Activated CD8-positive, alpha-beta T cell treated with anti-CD3 and anti-CD28 coated beads for 36 hours (primary cell): ENCODE data around the gene TRAF2. TPM values are rescaled to one million over a fixed set of nuclear protein-coding genes. Genes with fewer than 3 reads are reported as not detected.

Experiments used
- ATAC-seq: fragments of 200-7000 bp; cut with Tn5 transposase; one replicate; pipeline ENCODE4 v1.10.0; 2021; ENCODE audit warnings: mild to moderate bottlenecking, moderate library complexity
- CTCF ChIA-PET: fragments of 350-600 bp; sonication (Branson Sonifier 250); formaldehyde crosslinking; loops from one replicate; lab custom pipeline; 2021; ENCODE audit warnings: antibody characterized with exemption; lab: Charles Lee
- POLR2A ChIA-PET: fragments of 350-600 bp; sonication (Branson Sonifier 250); formaldehyde crosslinking; loops from one replicate; lab custom pipeline; 2021; ENCODE audit warnings: antibody characterized with exemption; lab: Charles Lee
- DNase-seq: peaks from one replicate; pipeline ENCODE4 v3.0.0-alpha.2; 2020
- H3K27ac Mint-ChIP-seq: one replicate; pipeline ENCODE4 v1.8.0; 2021; ENCODE audit warnings: mild to moderate bottlenecking, mixed read lengths
- H3K27me3 Mint-ChIP-seq: one replicate; pipeline ENCODE4 v1.8.0; 2021; ENCODE audit warnings: mixed read lengths
- H3K36me3 Mint-ChIP-seq: one replicate; pipeline ENCODE4 v1.8.0; 2021; ENCODE audit warnings: low read depth, mixed read lengths
- H3K4me1 Mint-ChIP-seq: one replicate; pipeline ENCODE4 v1.8.0; 2021; ENCODE audit warnings: low read depth, mixed read lengths
- H3K4me3 Mint-ChIP-seq: one replicate; pipeline ENCODE4 v1.8.0; 2021; ENCODE audit warnings: mild to moderate bottlenecking, moderate library complexity, mixed read lengths
- H3K9me3 Mint-ChIP-seq: one replicate; pipeline ENCODE4 v1.8.0; 2021; ENCODE audit warnings: mixed read lengths
- intact Hi-C: fragments of 100-400 bp; cut with micrococcal nuclease; formaldehyde crosslinking; loops from one replicate; pipeline ENCODE4 v1.10.0; 2022
- total RNA-seq, 2 experiments: library from RNA; stranded (reverse); gene quantifications; one replicate each; pipeline ENCODE4 v1.2.3, GENCODE V29; 2021
- TF ChIP-seq, protein P1 (sequence below): fragments of 200-600 bp; IDR thresholded peaks from one replicate; pipeline ENCODE4 v1.8.0; 2022; ENCODE audit warnings: antibody characterized with exemption, mild to moderate bottlenecking

Gene TRAF2
- total RNA-seq, 2 experiments from 2014 or later, result 34.8 to 40.5 TPM

DNA sequence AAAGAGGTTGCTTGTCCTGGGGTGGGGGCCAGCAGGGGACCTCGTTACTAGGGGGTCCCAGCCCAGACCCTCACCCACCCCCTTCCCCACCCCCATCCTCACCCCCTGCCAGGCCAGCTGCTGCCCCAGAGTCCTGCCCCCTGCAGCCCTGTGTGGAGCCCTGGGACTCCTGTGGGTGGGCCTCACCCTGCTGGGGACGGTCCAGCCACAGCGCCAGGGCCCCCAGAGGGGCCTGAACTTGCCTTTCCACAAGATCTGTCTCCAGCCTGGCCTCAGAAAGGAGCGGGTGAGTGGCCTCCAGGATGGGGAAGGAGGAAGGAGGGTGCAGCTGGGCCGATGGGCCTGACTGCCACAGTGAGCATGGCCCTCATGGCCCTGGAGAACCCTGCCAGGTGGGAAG lies 83.5 kb downstream of the TRAF2 start:
- H3K4me1 Mint-ChIP-seq, result peaks cover 14% of the 10 kb centered on the region
- ATAC-seq, result no peak
- TF ChIP-seq, protein P1, sequence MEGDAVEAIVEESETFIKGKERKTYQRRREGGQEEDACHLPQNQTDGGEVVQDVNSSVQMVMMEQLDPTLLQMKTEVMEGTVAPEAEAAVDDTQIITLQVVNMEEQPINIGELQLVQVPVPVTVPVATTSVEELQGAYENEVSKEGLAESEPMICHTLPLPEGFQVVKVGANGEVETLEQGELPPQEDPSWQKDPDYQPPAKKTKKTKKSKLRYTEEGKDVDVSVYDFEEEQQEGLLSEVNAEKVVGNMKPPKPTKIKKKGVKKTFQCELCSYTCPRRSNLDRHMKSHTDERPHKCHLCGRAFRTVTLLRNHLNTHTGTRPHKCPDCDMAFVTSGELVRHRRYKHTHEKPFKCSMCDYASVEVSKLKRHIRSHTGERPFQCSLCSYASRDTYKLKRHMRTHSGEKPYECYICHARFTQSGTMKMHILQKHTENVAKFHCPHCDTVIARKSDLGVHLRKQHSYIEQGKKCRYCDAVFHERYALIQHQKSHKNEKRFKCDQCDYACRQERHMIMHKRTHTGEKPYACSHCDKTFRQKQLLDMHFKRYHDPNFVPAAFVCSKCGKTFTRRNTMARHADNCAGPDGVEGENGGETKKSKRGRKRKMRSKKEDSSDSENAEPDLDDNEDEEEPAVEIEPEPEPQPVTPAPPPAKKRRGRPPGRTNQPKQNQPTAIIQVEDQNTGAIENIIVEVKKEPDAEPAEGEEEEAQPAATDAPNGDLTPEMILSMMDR, result no peak
- no peaks in the 10 kb centered on the region for H3K27me3 Mint-ChIP-seq
- no peaks in the 10 kb centered on the region for H3K36me3 Mint-ChIP-seq
- intact Hi-C loops, result no loop called here
- no peaks in the 10 kb centered on the region for H3K9me3 Mint-ChIP-seq
- CTCF ChIA-PET, result no interaction called here
- no peak overlapping the region for H3K27ac Mint-ChIP-seq
- no peak overlapping the region for H3K4me3 Mint-ChIP-seq
- no peak for DNase-seq
- POLR2A ChIA-PET, result interaction anchor here (0.6 to 1.1 kb wide), 3 partner anchors 10 to 319 kb away, joined by 3 to 4 read pairs (median 3); no protein-coding TSS in a partner anchor

DNA sequence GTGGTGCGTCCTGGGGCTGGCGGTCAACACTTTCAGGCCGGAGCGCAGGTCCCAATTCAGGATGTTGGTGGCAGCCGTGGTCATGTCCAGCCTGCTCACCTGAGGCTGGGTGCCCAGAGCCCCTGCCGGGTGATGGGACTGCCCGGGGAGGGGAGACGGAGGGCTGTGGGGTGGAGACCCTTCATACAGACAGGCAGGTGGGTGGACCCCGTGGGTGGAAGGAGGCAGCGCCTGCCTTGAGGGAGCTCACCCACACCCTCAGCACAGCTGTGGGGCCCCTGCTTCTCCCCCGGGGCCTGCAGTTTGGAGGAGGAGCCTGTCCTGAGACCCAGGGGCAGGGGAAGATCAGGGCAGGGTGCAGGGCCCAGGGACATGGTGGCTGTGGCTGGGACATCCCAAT lies 84.0 kb downstream of the TRAF2 start:
- POLR2A ChIA-PET, result interaction anchor here (1.1 to 1.2 kb wide), 2 partner anchors 18 to 38 kb away, joined by 3 read pairs; no protein-coding TSS in a partner anchor
- no peaks in the 10 kb centered on the region for H3K9me3 Mint-ChIP-seq
- TF ChIP-seq, protein P1, result no peak
- DNase-seq, result no peak
- H3K27ac Mint-ChIP-seq, result no peak overlapping the region
- CTCF ChIA-PET, result no interaction called here
- H3K36me3 Mint-ChIP-seq, result no peaks in the 10 kb centered on the region
- no peaks in the 10 kb centered on the region for H3K27me3 Mint-ChIP-seq
- ATAC-seq, result no peak
- peaks cover 17% of the 10 kb centered on the region for H3K4me1 Mint-ChIP-seq
- intact Hi-C loops, result no loop called here
- no peak overlapping the region for H3K4me3 Mint-ChIP-seq

DNA sequence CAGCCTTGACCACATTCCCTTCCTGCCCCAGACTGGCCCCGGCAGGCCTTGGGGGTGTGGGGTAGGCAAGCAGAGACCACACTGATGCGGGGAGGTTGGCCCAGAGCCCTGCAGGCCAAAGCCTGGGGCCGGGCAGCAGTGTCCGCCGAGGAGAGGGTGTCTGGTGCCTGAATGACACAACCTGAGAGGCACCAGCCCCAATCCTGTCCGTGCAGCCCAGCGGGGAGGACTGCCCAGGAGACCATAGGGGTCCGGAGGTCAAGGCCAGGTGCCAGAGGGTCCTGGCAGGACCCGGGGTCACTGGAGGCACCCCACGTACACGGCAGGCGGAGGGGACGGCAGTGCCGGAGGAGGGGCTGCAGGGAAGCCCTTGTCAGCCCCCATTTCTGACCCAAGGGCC lies 85.4 kb downstream of the TRAF2 start:
- Mint-ChIP-seq H3K4me3 (no peak overlapping the region), H3K27ac (no peak overlapping the region), H3K36me3 (no peaks in the 10 kb centered on the region), H3K9me3 (no peaks in the 10 kb centered on the region), H3K27me3 (no peaks in the 10 kb centered on the region), H3K4me1 (peaks cover 18% of the 10 kb centered on the region)
- POLR2A ChIA-PET, result no interaction called here
- TF ChIP-seq, protein P1, result no peak
- DNase-seq (no peak), ATAC-seq (no peak)
- CTCF ChIA-PET, result interaction anchor here (1.2 kb wide), 1 partner anchor 25 kb away, joined by 3 read pairs; no protein-coding TSS in a partner anchor
- intact Hi-C loops, result no loop called here

DNA sequence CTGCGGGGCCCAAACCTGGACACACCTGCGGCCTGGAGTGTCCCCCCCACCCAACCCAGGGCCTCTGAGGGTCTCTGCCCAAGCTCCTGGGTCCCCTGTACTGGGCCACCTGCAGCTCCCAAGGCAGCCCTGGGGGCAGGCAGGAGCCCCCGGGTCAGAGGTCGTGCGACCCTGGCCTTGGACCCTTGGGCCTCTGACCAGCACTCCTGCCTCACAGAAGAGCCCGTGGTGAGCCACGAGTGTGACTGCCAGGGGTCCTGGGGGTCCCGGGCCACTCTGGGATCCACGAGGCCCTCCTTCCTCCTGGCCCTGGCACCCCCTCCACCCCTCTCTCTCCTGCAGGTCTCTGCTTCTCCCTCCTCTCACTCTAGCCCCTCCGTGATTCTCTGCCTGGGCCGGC lies 86.0 kb downstream of the TRAF2 start:
- CTCF ChIA-PET, result interaction anchor here (1.2 kb wide), 1 partner anchor 25 kb away, joined by 3 read pairs; no protein-coding TSS in a partner anchor
- no peaks in the 10 kb centered on the region for H3K9me3 Mint-ChIP-seq
- ATAC-seq, result no peak

DNA sequence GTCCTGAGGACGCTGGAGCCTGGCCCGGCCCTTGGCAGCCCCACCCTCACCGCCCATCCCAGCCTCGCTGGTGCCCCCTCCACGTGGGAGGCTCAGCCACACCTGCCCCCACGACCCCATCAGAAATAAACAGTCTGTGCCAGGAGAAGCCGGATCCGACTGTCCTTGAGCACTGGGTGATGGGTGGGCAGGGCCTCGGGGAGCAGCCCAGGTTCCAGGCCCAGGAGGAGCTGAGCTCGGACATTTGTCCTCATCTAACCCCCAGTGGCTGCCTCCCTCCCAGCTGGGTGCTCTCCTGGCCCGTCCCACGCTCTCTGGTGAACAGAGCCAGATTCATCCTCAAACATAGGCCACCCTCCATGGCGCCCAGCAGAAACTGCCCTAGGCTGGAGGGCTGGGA lies 86.4 kb downstream of the TRAF2 start:
- POLR2A ChIA-PET, result no interaction called here
- no peaks in the 10 kb centered on the region for H3K27me3 Mint-ChIP-seq
- no peaks in the 10 kb centered on the region for H3K36me3 Mint-ChIP-seq
- ATAC-seq (no peak), DNase-seq (no peak)
- H3K9me3 Mint-ChIP-seq, result no peaks in the 10 kb centered on the region
- no peak overlapping the region for H3K4me3 Mint-ChIP-seq
- no peak overlapping the region for H3K27ac Mint-ChIP-seq
- CTCF ChIA-PET, result interaction anchor here (4.3 kb wide), 1 partner anchor 57 kb away, joined by 18 read pairs; no protein-coding TSS in a partner anchor
- TF ChIP-seq, protein P1, result no peak
- H3K4me1 Mint-ChIP-seq, result peaks cover 20% of the 10 kb centered on the region
- intact Hi-C loops, result no loop called here

More for the DNA sequence above, 86.0 kb downstream of the TRAF2 start:
- H3K27me3 Mint-ChIP-seq, result no peaks in the 10 kb centered on the region
- POLR2A ChIA-PET, result no interaction called here
- no peak overlapping the region for H3K4me3 Mint-ChIP-seq
- DNase-seq, result no peak
- peaks cover 20% of the 10 kb centered on the region for H3K4me1 Mint-ChIP-seq
- intact Hi-C loops, result no loop called here
- TF ChIP-seq, protein P1, result no peak
- no peak overlapping the region for H3K27ac Mint-ChIP-seq
- no peaks in the 10 kb centered on the region for H3K36me3 Mint-ChIP-seq
